HCT116 (cell line): ENCODE data around the gene RPL38. TPM values are rescaled to one million over a fixed set of nuclear protein-coding genes. Genes with fewer than 3 reads are reported as not detected.

Experiments
- ATAC-seq: fragments of 200-7000 bp; cut with Tn5 transposase; 2 replicates; pipeline ENCODE4 v1.9.1; 2020; ENCODE audit warnings: mild to moderate bottlenecking, moderate library complexity
- BruUV-seq: library from RNA; stranded (reverse); fragments of 400-500 nt; replicated peaks from 2 replicates; lab custom pipeline; 2021; lab: Mats Ljungman, UMichigan
- CTCF ChIA-PET: fragments of 300-600 bp; sonication (Branson Sonifier 250); formaldehyde crosslinking; loops from one replicate; lab custom pipeline; 2021; ENCODE audit warnings: antibody characterized with exemption; lab: Charles Lee
- POLR2A ChIA-PET: fragments of 300-600, 350-600 bp; sonication (Branson Sonifier 250); formaldehyde crosslinking; loops from one replicate; lab custom pipeline; 2021; ENCODE audit warnings: antibody characterized with exemption; lab: Charles Lee
- RAD21 ChIA-PET, 2 experiments: fragments of 300-600 bp; sonication (Branson Sonifier 250); formaldehyde crosslinking; loops; one replicate each; lab custom pipeline; 2023; ENCODE audit warnings: low total read pairs in 2 of 2; ENCODE audit not compliant: uncharacterized antibody in 2 of 2, unreplicated experiment in 2 of 2, low non-redundant PET in 1 of 2; lab: Charles Lee
- DNase-seq: peaks from one replicate; pipeline ENCODE4 v3.0.0-alpha.2; 2010; ENCODE audit warnings: low read depth, low spot score
- H2AFZ ChIP-seq: fragments of 200-600 bp; shearing (Covaris generic), sonication (generic); 2 replicates; pipeline ENCODE4 v1.6.1; 2017; ENCODE audit warnings: low read depth, mixed run types, mixed read lengths, antibody characterized with exemption, low read length; ENCODE audit not compliant: poor library complexity, severe bottlenecking
- H3K27ac ChIP-seq: 2 replicates; pipeline ENCODE4 v1.5.1; 2012; ENCODE audit warnings: low read depth, low read length
- H3K27me3 ChIP-seq: fragments of 200-600 bp; sonication (generic); 2 replicates; pipeline ENCODE4 v1.6.1; 2016; ENCODE audit warnings: mixed run types, low read length, mixed read lengths; ENCODE audit not compliant: insufficient read depth
- H3K36me3 ChIP-seq, 2 experiments: fragments of 200-500 bp in 1 of 2; fragments of 200-600 bp in 1 of 2; sonication (Bioruptor generic) in 1 of 2; sonication (generic) in 1 of 2; 2 replicates each; pipeline versions ENCODE4 v1.5.1 to v1.6.1; 2014 to 2016; ENCODE audit warnings: low read length in 2 of 2, inconsistent platforms in 1 of 2, mixed read lengths in 1 of 2, mixed run types in 1 of 2; ENCODE audit not compliant: insufficient read depth in 2 of 2, control insufficient read depth in 1 of 2
- H3K4me1 ChIP-seq, 2 experiments: fragments of 200-600 bp in 1 of 2; sonication (generic) in 1 of 2; 2 replicates each; pipeline versions ENCODE4 v1.5.1 to v1.6.1; 2012 to 2017; ENCODE audit warnings: low read length in 2 of 2, inconsistent platforms in 1 of 2, mild to moderate bottlenecking in 1 of 2, mixed read lengths in 1 of 2, mixed run types in 1 of 2, moderate library complexity in 1 of 2; ENCODE audit not compliant: insufficient read depth in 2 of 2, control insufficient read depth in 1 of 2
- H3K4me2 ChIP-seq: fragments of 200-600 bp; sonication (generic); 2 replicates; pipeline ENCODE4 v1.6.1; 2017; ENCODE audit warnings: mixed run types, low read length, mixed read lengths
- H3K4me3 ChIP-seq, 2 experiments: fragments of 200-600 bp in 1 of 2; sonication (generic) in 1 of 2; replicated peaks in 1 of 2; 2 replicates each; pipeline ENCODE4 v1.5.1; 2011 to 2016; ENCODE audit warnings: low read length in 2 of 2, control low read depth in 1 of 2, low read depth in 1 of 2, mild to moderate bottlenecking in 1 of 2, mixed read lengths in 1 of 2, mixed run types in 1 of 2
- H3K79me2 ChIP-seq: fragments of 200-600 bp; sonication (generic); 2 replicates; pipeline ENCODE4 v1.6.1; 2017; ENCODE audit warnings: mild to moderate bottlenecking, mixed run types, low read length, moderate library complexity, mixed read lengths; ENCODE audit not compliant: insufficient read depth
- H3K9ac ChIP-seq: fragments of 200-600 bp; sonication (generic); 2 replicates; pipeline ENCODE4 v1.6.1; 2016; ENCODE audit warnings: low read length, mixed read lengths
- H3K9me2 ChIP-seq: fragments of 200-600 bp; sonication (generic), shearing (Covaris generic); 2 replicates; pipeline ENCODE4 v1.6.1; 2017; ENCODE audit warnings: mixed run types, mild to moderate bottlenecking, moderate library complexity; ENCODE audit not compliant: insufficient read depth
- H3K9me3 ChIP-seq, 2 experiments: fragments of 200-500 bp in 1 of 2; fragments of 200-600 bp in 1 of 2; sonication (Bioruptor generic) in 1 of 2; sonication (generic) in 1 of 2; 2 replicates each; pipeline ENCODE4 v1.6.1; 2014 to 2017; ENCODE audit warnings: low read length in 2 of 2, mixed read lengths in 2 of 2, inconsistent platforms in 1 of 2, low read depth in 1 of 2, mild to moderate bottlenecking in 1 of 2, mixed run types in 1 of 2, moderate library complexity in 1 of 2; ENCODE audit not compliant: control insufficient read depth in 1 of 2, insufficient read depth in 1 of 2
- H4K20me1 ChIP-seq: fragments of 200-600 bp; sonication (generic), shearing (Covaris generic); 2 replicates; pipeline ENCODE4 v1.6.1; 2017; ENCODE audit warnings: mixed run types, mild to moderate bottlenecking, moderate library complexity; ENCODE audit not compliant: insufficient read depth
- CTCF ChIP-seq, 3 experiments: fragments of 200-600 bp in 1 of 3; sonication (generic) in 1 of 3; IDR thresholded peaks in 2 of 3; conservative IDR thresholded peaks in 1 of 3; 2 replicates each; pipeline ENCODE4 v1.5.1; 2012 to 2017; ENCODE audit warnings: low read depth in 2 of 3, low read length in 2 of 3, antibody characterized with exemption in 1 of 3, borderline replicate concordance in 1 of 3, control low read depth in 1 of 3, mild to moderate bottlenecking in 1 of 3, mixed read lengths in 1 of 3, mixed run types in 1 of 3, moderate library complexity in 1 of 3; ENCODE audit not compliant: insufficient read depth in 1 of 3
- FOSL1 ChIP-seq: IDR thresholded peaks from 2 replicates; pipeline ENCODE4 v1.6.1; 2012; ENCODE audit warnings: low read depth
- JUND ChIP-seq: IDR thresholded peaks from 2 replicates; pipeline ENCODE4 v1.6.1; 2012
- SIN3A ChIP-seq: IDR thresholded peaks from 2 replicates; pipeline ENCODE4 v1.6.1; 2012; ENCODE audit warnings: low read depth
- YY1 ChIP-seq: IDR thresholded peaks from 2 replicates; pipeline ENCODE4 v1.6.1; 2011; ENCODE audit warnings: low read length, low read depth, moderate library complexity, mild to moderate bottlenecking; ENCODE audit not compliant: insufficient replicate concordance; ENCODE audit errors: extremely low read depth
- ZBTB33 ChIP-seq: IDR thresholded peaks from 2 replicates; pipeline ENCODE4 v1.6.1; 2011; ENCODE audit warnings: mild to moderate bottlenecking, low read length, moderate library complexity; ENCODE audit not compliant: insufficient replicate concordance; ENCODE audit errors: extremely low read depth
- ZFX ChIP-seq: fragments of 450-650 bp; IDR thresholded peaks from 2 replicates; pipeline ENCODE4 v1.6.1; 2017
- intact Hi-C: fragments of 100-400 bp; cut with micrococcal nuclease; formaldehyde crosslinking; loops from 2 replicates; pipeline ENCODE4 v1.10.0; 2022
- total RNA-seq: library from RNA; stranded (reverse); gene quantifications from one replicate; pipeline ENCODE4 v1.2.1, GENCODE V29; 2021; ENCODE audit not compliant: unreplicated experiment

The RPL38 gene
- total RNA-seq, 1 experiment from 2014 or later = 1,628 TPM

GRCh38 chr17:74196541-74197317 is 6.7 kb upstream of the RPL38 start:
- ChIA-PET RAD21 (no interaction called here), CTCF (no interaction called here)
- H3K27me3 ChIP-seq = peaks cover 38% of the 10 kb centered on the region; the same call in 1 of the 2 replicates

More at GRCh38 chr17:74196541-74197317, 6.7 kb upstream of the RPL38 start:
- no TSS peak for BruUV-seq
- Histone ChIP-seq H2AFZ (no peak overlapping the region), H3K9me2 (no peaks in the 10 kb centered on the region), H3K27ac (no peak overlapping the region), H3K4me3 (no peak overlapping the region), H3K4me1 (peaks cover 0 to 10% of the 10 kb centered on the region in 2 experiments; a peak in 2 of 4 replicates), H3K9me3 (no peaks in the 10 kb centered on the region), H3K36me3 (no peaks in the 10 kb centered on the region), H3K79me2 (no peaks in the 10 kb centered on the region), H4K20me1 (no peaks in the 10 kb centered on the region), H3K9ac (no peak overlapping the region), H3K4me2 (no peak overlapping the region)
- intact Hi-C loops = loop anchor here (5.0 kb wide), 1 partner anchor 104 kb away; no protein-coding TSS in a partner anchor
- POLR2A ChIA-PET = no interaction called here
- TF ChIP-seq ZBTB33 (no peak), SIN3A (no peak), YY1 (no peak), JUND (no peak), ZFX (no peak), CTCF (IDR thresholded peaks at IDR 0.05 in 2 of 3, conservative IDR thresholded peaks at IDR 0.05 in 1 of 3; ENCODE audit: borderline replicate concordance in 1 of 3, insufficient read depth in 1 of 3, low read depth in 2 of 3, low read length in 2 of 3) (no peak), FOSL1 (no peak)
- ATAC-seq = no peak
- no peak for DNase-seq
